Activated CD8-positive, alpha-beta T cell treated with anti-CD3 and anti-CD28 coated beads for 36 hours (primary cell): ENCODE results near the gene BCAS1. TPM values are rescaled to one million over a fixed set of nuclear protein-coding genes. Genes with fewer than 3 reads are reported as not detected.

Experiments
- ATAC-seq: fragments of 200-7000 bp; cut with Tn5 transposase; one replicate; pipeline ENCODE4 v1.10.0; 2021; ENCODE audit warnings: mild to moderate bottlenecking, moderate library complexity
- CTCF ChIA-PET: fragments of 350-600 bp; sonication (Branson Sonifier 250); formaldehyde crosslinking; loops from one replicate; lab custom pipeline; 2021; ENCODE audit warnings: antibody characterized with exemption; lab: Charles Lee
- POLR2A ChIA-PET: fragments of 350-600 bp; sonication (Branson Sonifier 250); formaldehyde crosslinking; loops from one replicate; lab custom pipeline; 2021; ENCODE audit warnings: antibody characterized with exemption; lab: Charles Lee
- DNase-seq: peaks from one replicate; pipeline ENCODE4 v3.0.0-alpha.2; 2020
- H3K27ac Mint-ChIP-seq: one replicate; pipeline ENCODE4 v1.8.0; 2021; ENCODE audit warnings: mild to moderate bottlenecking, mixed read lengths
- H3K27me3 Mint-ChIP-seq: one replicate; pipeline ENCODE4 v1.8.0; 2021; ENCODE audit warnings: mixed read lengths
- H3K36me3 Mint-ChIP-seq: one replicate; pipeline ENCODE4 v1.8.0; 2021; ENCODE audit warnings: low read depth, mixed read lengths
- H3K4me1 Mint-ChIP-seq: one replicate; pipeline ENCODE4 v1.8.0; 2021; ENCODE audit warnings: low read depth, mixed read lengths
- H3K4me3 Mint-ChIP-seq: one replicate; pipeline ENCODE4 v1.8.0; 2021; ENCODE audit warnings: mild to moderate bottlenecking, moderate library complexity, mixed read lengths
- H3K9me3 Mint-ChIP-seq: one replicate; pipeline ENCODE4 v1.8.0; 2021; ENCODE audit warnings: mixed read lengths
- intact Hi-C: fragments of 100-400 bp; cut with micrococcal nuclease; formaldehyde crosslinking; loops from one replicate; pipeline ENCODE4 v1.10.0; 2022
- total RNA-seq, 2 experiments: library from RNA; stranded (reverse); gene quantifications; one replicate each; pipeline ENCODE4 v1.2.3, GENCODE V29; 2021
- TF ChIP-seq, protein P1 (sequence below): fragments of 200-600 bp; IDR thresholded peaks from one replicate; pipeline ENCODE4 v1.8.0; 2022; ENCODE audit warnings: antibody characterized with exemption, mild to moderate bottlenecking

The BCAS1 gene
- total RNA-seq, 2 experiments from 2014 or later: 0.09 TPM; not detected in 1

DNA sequence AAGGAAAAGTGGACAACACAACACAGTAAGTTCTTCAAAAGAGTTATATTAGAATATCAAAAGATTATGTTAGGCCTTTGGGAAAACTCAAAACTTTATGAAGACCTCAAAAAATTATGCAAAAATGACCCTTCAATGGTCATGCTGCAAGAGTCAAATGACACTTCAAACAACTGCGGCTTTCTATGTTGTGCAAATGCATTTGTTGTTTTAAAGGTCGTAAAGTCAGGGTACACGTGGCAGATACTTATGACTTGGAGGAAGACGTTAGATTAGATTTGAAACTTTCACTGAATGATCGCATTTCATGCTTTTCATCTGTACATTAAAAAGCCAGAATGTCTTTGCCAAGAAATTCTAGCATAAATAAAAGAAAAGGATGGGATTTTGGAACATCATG is 31.4 kb downstream of the BCAS1 start:
- H3K36me3 Mint-ChIP-seq: no peaks in the 10 kb centered on the region
- ChIA-PET POLR2A (no interaction called here), CTCF (interaction anchor here (1.7 kb wide), 1 partner anchor 24 kb away, joined by 5 read pairs; no protein-coding TSS in a partner anchor)
- H3K4me1 Mint-ChIP-seq: peaks cover under 1% of the 10 kb centered on the region
- peaks cover 14% of the 10 kb centered on the region for H3K27me3 Mint-ChIP-seq
- no peak overlapping the region for H3K4me3 Mint-ChIP-seq
- ATAC-seq: no peak
- TF ChIP-seq, protein P1, sequence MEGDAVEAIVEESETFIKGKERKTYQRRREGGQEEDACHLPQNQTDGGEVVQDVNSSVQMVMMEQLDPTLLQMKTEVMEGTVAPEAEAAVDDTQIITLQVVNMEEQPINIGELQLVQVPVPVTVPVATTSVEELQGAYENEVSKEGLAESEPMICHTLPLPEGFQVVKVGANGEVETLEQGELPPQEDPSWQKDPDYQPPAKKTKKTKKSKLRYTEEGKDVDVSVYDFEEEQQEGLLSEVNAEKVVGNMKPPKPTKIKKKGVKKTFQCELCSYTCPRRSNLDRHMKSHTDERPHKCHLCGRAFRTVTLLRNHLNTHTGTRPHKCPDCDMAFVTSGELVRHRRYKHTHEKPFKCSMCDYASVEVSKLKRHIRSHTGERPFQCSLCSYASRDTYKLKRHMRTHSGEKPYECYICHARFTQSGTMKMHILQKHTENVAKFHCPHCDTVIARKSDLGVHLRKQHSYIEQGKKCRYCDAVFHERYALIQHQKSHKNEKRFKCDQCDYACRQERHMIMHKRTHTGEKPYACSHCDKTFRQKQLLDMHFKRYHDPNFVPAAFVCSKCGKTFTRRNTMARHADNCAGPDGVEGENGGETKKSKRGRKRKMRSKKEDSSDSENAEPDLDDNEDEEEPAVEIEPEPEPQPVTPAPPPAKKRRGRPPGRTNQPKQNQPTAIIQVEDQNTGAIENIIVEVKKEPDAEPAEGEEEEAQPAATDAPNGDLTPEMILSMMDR: no peak
- no peak for DNase-seq
- H3K27ac Mint-ChIP-seq: no peak overlapping the region
- intact Hi-C loops: no loop called here
- H3K9me3 Mint-ChIP-seq: no peaks in the 10 kb centered on the region

DNA sequence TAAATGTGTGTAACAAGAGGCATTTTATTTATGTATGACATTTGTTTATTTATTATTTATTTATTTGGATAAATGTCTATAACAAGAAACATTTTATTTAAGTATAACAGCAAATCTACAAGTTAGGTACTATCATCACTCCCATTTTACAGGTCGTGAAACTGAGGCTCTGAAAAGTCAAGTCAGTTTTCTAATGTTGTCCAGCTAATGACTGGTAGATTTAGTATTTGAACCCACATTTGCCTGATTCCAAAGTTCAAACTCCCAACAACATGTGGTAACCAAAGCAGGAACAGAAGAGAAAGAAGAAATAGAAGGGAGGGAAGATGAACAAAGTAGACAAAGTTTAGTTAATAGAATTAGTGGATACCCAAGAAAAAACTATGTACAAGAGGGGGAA is 32.9 kb downstream of the BCAS1 start:
- POLR2A ChIA-PET: no interaction called here

DNA sequence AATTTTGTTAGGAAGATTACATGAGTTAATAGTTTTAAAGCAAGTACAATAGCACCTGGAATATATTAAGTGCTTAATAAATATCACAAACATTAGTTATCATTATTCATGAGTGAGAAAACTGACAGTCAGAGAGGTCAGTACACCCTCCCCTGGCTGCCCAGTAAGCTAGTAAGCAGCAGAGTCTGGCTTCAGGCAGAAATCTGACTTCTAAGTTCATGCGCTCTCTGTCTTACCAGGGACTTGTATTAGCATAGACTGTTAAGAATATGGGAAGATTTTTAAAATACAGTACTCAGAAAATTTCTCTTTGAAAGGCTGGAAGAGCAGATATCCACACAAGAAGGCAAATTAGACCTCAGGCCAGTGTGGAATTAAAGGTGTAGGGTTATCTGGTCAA is 40.8 kb downstream of the BCAS1 start:
- H3K4me1 Mint-ChIP-seq: no peaks in the 10 kb centered on the region
- POLR2A ChIA-PET: interaction anchor here (1.1 kb wide), 1 partner anchor 71 kb away, joined by 3 read pairs; no protein-coding TSS in a partner anchor
- peaks cover 3% of the 10 kb centered on the region for H3K27me3 Mint-ChIP-seq
- TF ChIP-seq, protein P1: no peak
- H3K9me3 Mint-ChIP-seq: peaks cover 9% of the 10 kb centered on the region
- no peak overlapping the region for H3K27ac Mint-ChIP-seq
- intact Hi-C loops: no loop called here
- no peak overlapping the region for H3K4me3 Mint-ChIP-seq
- ATAC-seq: no peak
- no peak for DNase-seq
- no peaks in the 10 kb centered on the region for H3K36me3 Mint-ChIP-seq
- CTCF ChIA-PET: no interaction called here

More for the DNA sequence above, 32.9 kb downstream of the BCAS1 start:
- H3K4me3 Mint-ChIP-seq: no peak overlapping the region
- TF ChIP-seq, protein P1: no peak
- no peak overlapping the region for H3K27ac Mint-ChIP-seq
- no peaks in the 10 kb centered on the region for H3K36me3 Mint-ChIP-seq
- H3K9me3 Mint-ChIP-seq: peaks cover 5% of the 10 kb centered on the region
- intact Hi-C loops: no loop called here
- H3K27me3 Mint-ChIP-seq: peaks cover 14% of the 10 kb centered on the region
- H3K4me1 Mint-ChIP-seq: no peaks in the 10 kb centered on the region
- ATAC-seq (no peak), DNase-seq (no peak)
- CTCF ChIA-PET: interaction anchor here (1.0 to 1.2 kb wide), 3 partner anchors 16 to 162 kb away, joined by 3 to 4 read pairs (median 3); no protein-coding TSS in a partner anchor

DNA sequence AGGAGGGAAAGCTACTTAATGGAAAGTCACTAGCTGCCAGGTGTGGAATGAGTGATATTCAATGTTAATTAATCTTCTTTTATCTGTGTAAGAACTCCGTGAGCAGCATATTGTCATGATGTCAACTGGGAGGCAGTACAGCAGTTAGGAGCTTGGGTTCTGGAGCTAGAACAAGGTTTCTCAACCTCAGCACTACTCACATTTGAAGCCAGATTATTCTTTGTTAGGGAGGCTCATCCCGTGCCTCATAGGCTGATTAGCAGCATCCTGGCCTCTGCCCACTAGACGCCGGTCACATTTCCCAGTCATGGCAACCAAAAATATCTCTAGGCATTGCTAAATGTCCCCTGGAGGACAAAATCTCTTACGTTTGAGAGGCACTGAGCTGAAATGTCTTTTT is 41.2 kb downstream of the BCAS1 start:
- TF ChIP-seq, protein P1: no peak

DNA sequence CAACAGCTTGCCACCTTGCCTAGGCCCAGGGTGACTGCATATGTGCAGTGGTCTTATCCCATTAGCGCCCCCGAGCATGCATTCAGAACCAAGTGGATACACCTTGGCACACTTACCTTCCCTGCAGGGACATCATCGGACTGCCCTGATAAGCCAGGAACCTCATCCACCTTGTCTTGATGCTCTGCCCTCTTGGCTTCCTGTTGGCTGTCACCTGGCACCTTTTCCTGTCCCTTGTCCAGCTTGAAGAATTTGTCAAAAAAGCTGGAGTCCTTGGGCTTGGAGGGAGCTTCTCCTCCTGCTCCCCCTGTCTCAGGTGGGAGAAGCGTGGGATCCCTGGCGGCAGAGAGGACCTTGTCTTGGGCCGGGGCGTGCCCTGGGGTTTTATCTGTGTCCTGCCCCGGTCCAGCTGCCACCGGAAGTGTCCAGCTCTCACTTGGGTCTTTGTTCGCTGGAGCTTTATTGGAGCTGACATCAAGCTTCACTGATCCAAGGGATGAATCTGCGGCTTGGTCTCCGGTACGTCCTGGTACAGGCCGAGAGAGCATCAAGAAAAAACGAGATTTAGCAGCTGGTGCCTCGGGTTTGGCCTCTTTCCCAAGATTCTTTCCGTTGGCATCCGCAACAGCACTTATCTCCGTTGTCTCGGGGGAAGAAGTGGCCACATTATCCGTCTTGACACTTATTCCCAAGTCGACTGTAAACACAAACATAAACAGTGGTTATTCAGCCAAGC is 42.0 kb downstream of the BCAS1 start:
- Mint-ChIP-seq H3K27ac (no peak overlapping the region), H3K27me3 (peaks cover 3% of the 10 kb centered on the region), H3K4me3 (no peak overlapping the region), H3K9me3 (peaks cover 9% of the 10 kb centered on the region), H3K36me3 (no peaks in the 10 kb centered on the region), H3K4me1 (no peaks in the 10 kb centered on the region)
- intact Hi-C loops: no loop called here
- ATAC-seq (no peak), DNase-seq (no peak)
- ChIA-PET POLR2A (interaction anchor here (1.1 kb wide), 1 partner anchor 70 kb away, joined by 3 read pairs; no protein-coding TSS in a partner anchor), CTCF (interaction anchor here (1.1 kb wide), 1 partner anchor 34 kb away, joined by 3 read pairs; no protein-coding TSS in a partner anchor)
- TF ChIP-seq, protein P1: no peak

More for the DNA sequence above, 41.2 kb downstream of the BCAS1 start:
- Mint-ChIP-seq H3K36me3 (no peaks in the 10 kb centered on the region), H3K9me3 (peaks cover 9% of the 10 kb centered on the region), H3K4me3 (no peak overlapping the region), H3K4me1 (no peaks in the 10 kb centered on the region), H3K27me3 (peaks cover 3% of the 10 kb centered on the region), H3K27ac (no peak overlapping the region)
- ChIA-PET POLR2A (interaction anchor here (1.1 kb wide), 1 partner anchor 71 kb away, joined by 3 read pairs; no protein-coding TSS in a partner anchor), CTCF (interaction anchor here (1.1 kb wide), 1 partner anchor 33 kb away, joined by 3 read pairs; no protein-coding TSS in a partner anchor)
- DNase-seq (no peak), ATAC-seq (no peak)
- intact Hi-C loops: no loop called here
